Smooth muscle cell (in vitro differentiated cells): ENCODE measurements around the gene PDLIM4. TPM values are rescaled to one million over a fixed set of nuclear protein-coding genes. Genes with fewer than 3 reads are reported as not detected.

Experiments
- DNase-seq: peaks from one replicate; lab custom pipeline; 2025; ENCODE audit not compliant: unreplicated experiment; lab: John Stamatoyannopoulos, UW
- H2AFZ ChIP-seq: fragments of 200-600 bp; sonication (generic); 2 replicates; pipeline ENCODE4 v1.6.0; 2016; ENCODE audit warnings: antibody characterized with exemption, low read depth, mild to moderate bottlenecking
- H3F3A ChIP-seq: fragments of 200-600 bp; sonication (generic); 2 replicates; pipeline ENCODE4 v1.6.0; 2017; ENCODE audit warnings: antibody characterized with exemption, low read depth
- H3K27ac ChIP-seq: fragments of 200-600 bp; sonication (generic); 2 replicates; pipeline ENCODE4 v1.5.1; 2016; ENCODE audit warnings: low read depth, mild to moderate bottlenecking
- H3K27me3 ChIP-seq: fragments of 200-600 bp; sonication (generic); 2 replicates; pipeline ENCODE4 v1.6.1; 2016; ENCODE audit warnings: low read depth, mild to moderate bottlenecking
- H3K36me3 ChIP-seq: fragments of 200-600 bp; sonication (generic); 2 replicates; pipeline ENCODE4 v1.5.1; 2016; ENCODE audit warnings: low read depth
- H3K4me1 ChIP-seq: fragments of 200-600 bp; sonication (generic); 2 replicates; pipeline ENCODE4 v1.5.1; 2016; ENCODE audit warnings: low read depth
- H3K4me2 ChIP-seq: fragments of 200-600 bp; sonication (generic); 2 replicates; pipeline ENCODE4 v1.6.0; 2016; ENCODE audit warnings: mild to moderate bottlenecking
- H3K4me3 ChIP-seq: fragments of 200-600 bp; sonication (generic); 2 replicates; pipeline ENCODE4 v1.5.1; 2016; ENCODE audit warnings: mild to moderate bottlenecking
- H3K79me2 ChIP-seq: fragments of 200-600 bp; sonication (generic); 2 replicates; pipeline ENCODE4 v1.6.0; 2016; ENCODE audit warnings: low read depth, mild to moderate bottlenecking
- H3K9ac ChIP-seq: fragments of 200-600 bp; sonication (generic); 2 replicates; pipeline ENCODE4 v1.6.0; 2016; ENCODE audit warnings: low read depth
- H3K9me3 ChIP-seq: fragments of 200-600 bp; sonication (generic); replicated peaks from 2 replicates; pipeline ENCODE4 v1.5.1; 2016; ENCODE audit warnings: low read depth
- H4K20me1 ChIP-seq: fragments of 200-600 bp; sonication (generic); 2 replicates; pipeline ENCODE4 v1.6.0; 2016; ENCODE audit warnings: low read depth
- CTCF ChIP-seq: fragments of 200-600 bp; sonication (generic); IDR thresholded peaks from 2 replicates; pipeline ENCODE4 v1.5.1; 2017; ENCODE audit warnings: borderline replicate concordance, mild to moderate bottlenecking, antibody characterized with exemption; ENCODE audit not compliant: insufficient read depth, poor library complexity, severe bottlenecking
- WGBS: methylation state at CpG from one replicate; pipeline ENCODE4 v1.1.7; 2016; ENCODE audit warnings: low lambda C conversion rate; 5-methylcytosine and 5-hydroxymethylcytosine counted together
- polyA plus RNA-seq: library from polyadenylated mRNA; unstranded; fragments of >200 nt; fragmentation: Nextera tagmentation; extraction: Ambion mirVana; gene quantifications from 2 replicates; pipeline ENCODE4 v1.2.1, GENCODE V29; 2016
- total RNA-seq: library from RNA; depleted of rRNA; stranded (reverse); fragments of >200 nt; gene quantifications from 2 replicates; pipeline ENCODE4 v1.2.3, GENCODE V29; 2014

PDLIM4 gene
- total and polyA plus RNA-seq, 2 experiments from 2014 or later = 93.8 to 275 TPM

GRCh38 chr5:132300577-132301343 is 43.3 kb downstream of the PDLIM4 start:
- no peak overlapping the region for H3K4me3 ChIP-seq
- H3K27ac ChIP-seq = no peak overlapping the region
- no peaks in the 10 kb centered on the region for H4K20me1 ChIP-seq
- H3K9ac ChIP-seq = no peak overlapping the region
- H3K27me3 ChIP-seq = no peaks in the 10 kb centered on the region
- no peaks in the 10 kb centered on the region for H3K4me1 ChIP-seq
- no peak overlapping the region for H3K4me2 ChIP-seq
- DNase-seq = no peak
- WGBS = 59% methylated on average over 6 of the region's 6 CpGs
- H3K79me2 ChIP-seq = peaks cover 8% of the 10 kb centered on the region
- no peaks in the 10 kb centered on the region for H3F3A ChIP-seq
- H2AFZ ChIP-seq = no peak overlapping the region
- no peaks in the 10 kb centered on the region for H3K36me3 ChIP-seq
- no peak for TF ChIP-seq CTCF
- no peaks in the 10 kb centered on the region for H3K9me3 ChIP-seq

- no peak for DNase-seq
- Histone ChIP-seq H4K20me1 (no peaks in the 10 kb centered on the region), H3K36me3 (no peaks in the 10 kb centered on the region), H3F3A (no peaks in the 10 kb centered on the region), H3K4me2 (no peak overlapping the region), H2AFZ (no peak overlapping the region), H3K27me3 (no peaks in the 10 kb centered on the region), H3K9me3 (no peaks in the 10 kb centered on the region), H3K4me3 (no peak overlapping the region), H3K4me1 (no peaks in the 10 kb centered on the region), H3K79me2 (peaks cover 8% of the 10 kb centered on the region), H3K27ac (no peak overlapping the region), H3K9ac (no peak overlapping the region)
- TF ChIP-seq CTCF = no peak
- 83% methylated on average over 11 of the region's 11 CpGs for WGBS
Observed at GRCh38 chr5:132301344-132302271, 44.1 kb downstream of the PDLIM4 start.

GRCh38 chr5:132302413-132302812 is 44.9 kb downstream of the PDLIM4 start:
- no peak for DNase-seq
- Histone ChIP-seq H3K4me2 (no peak overlapping the region), H3K27ac (no peak overlapping the region), H3F3A (no peaks in the 10 kb centered on the region), H3K79me2 (peaks cover 8% of the 10 kb centered on the region), H3K4me1 (no peaks in the 10 kb centered on the region), H3K4me3 (no peak overlapping the region), H3K9ac (no peak overlapping the region), H4K20me1 (no peaks in the 10 kb centered on the region), H2AFZ (no peak overlapping the region), H3K36me3 (no peaks in the 10 kb centered on the region), H3K27me3 (no peaks in the 10 kb centered on the region), H3K9me3 (no peaks in the 10 kb centered on the region)
- WGBS = 87% methylated on average over 3 of the region's 3 CpGs
- TF ChIP-seq CTCF = no peak
